GM13977 (cell line): Measurements from ENCODE around the gene RASGEF1C.

ENCODE experiments used
- DNase-seq: peaks from one replicate; pipeline ENCODE4 v3.0.0; 2012; ENCODE audit warnings: low spot score
- in situ Hi-C: fragments of 300-500 bp; cut with MboI; formaldehyde crosslinking; loops from one replicate; pipeline ENCODE4 v1.12.0; 2022; ENCODE audit warnings: low sequenced_read_pairs, low pct_unique_long_range_greater_than_20kb, mixed read lengths, inconsistent platforms; ENCODE audit not compliant: unreplicated experiment
- TF ChIP-seq, protein P1 (sequence below): IDR thresholded peaks from 2 replicates; pipeline ENCODE4 v1.5.1; 2012; ENCODE audit warnings: mild to moderate bottlenecking, control low read depth; ENCODE audit not compliant: insufficient read depth; ENCODE audit errors: extremely low read depth, missing control alignments

RASGEF1C gene

GRCh38 chr5:180138214-180138975 lies 70.6 kb downstream of the RASGEF1C start:
- no peak for DNase-seq
- in situ Hi-C loops: no loop called here
- TF ChIP-seq, protein P1, sequence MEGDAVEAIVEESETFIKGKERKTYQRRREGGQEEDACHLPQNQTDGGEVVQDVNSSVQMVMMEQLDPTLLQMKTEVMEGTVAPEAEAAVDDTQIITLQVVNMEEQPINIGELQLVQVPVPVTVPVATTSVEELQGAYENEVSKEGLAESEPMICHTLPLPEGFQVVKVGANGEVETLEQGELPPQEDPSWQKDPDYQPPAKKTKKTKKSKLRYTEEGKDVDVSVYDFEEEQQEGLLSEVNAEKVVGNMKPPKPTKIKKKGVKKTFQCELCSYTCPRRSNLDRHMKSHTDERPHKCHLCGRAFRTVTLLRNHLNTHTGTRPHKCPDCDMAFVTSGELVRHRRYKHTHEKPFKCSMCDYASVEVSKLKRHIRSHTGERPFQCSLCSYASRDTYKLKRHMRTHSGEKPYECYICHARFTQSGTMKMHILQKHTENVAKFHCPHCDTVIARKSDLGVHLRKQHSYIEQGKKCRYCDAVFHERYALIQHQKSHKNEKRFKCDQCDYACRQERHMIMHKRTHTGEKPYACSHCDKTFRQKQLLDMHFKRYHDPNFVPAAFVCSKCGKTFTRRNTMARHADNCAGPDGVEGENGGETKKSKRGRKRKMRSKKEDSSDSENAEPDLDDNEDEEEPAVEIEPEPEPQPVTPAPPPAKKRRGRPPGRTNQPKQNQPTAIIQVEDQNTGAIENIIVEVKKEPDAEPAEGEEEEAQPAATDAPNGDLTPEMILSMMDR: no peak

DNA sequence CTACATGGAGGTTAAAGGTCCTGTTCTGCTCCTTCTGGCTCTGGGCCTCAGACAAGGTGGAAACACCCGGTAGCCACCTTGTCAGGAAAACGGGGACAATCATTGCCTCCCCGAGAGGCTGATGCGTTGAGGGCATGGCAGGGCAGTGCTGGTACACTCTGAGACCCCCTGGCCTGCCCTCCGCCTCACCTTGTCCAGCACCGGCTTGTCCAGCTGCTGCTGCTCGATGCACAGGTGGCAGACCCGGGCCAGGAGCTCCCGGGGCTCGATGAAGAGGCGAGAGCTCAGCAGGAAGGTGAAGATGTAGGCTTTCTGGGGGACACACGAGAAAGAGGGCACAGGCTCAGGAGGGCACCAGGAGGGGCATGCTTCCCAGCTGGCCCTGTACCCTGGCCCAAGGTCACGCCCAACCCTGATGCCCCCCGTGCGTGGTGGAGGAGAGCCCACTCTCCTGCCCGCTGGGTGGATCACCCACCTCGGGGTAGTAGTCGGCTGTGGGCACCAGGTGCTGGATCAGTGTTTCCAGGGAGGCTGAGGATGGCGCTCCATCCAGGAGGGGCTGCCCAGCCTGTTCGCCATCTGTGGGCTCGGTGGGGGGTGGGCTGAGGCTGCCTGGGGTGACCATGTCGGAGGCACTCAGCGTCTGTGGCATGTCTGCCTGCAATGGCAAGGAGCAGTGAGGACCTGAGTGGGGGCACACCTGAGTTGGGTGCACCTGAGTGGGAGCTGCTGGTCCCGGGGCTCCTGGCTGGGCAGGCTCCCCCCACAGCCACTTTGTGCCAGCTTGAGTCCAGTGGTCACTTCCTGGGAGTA lies 71.4 kb downstream of the RASGEF1C start:
- in situ Hi-C loops: no loop called here
- TF ChIP-seq, protein P1: no peak
- DNase-seq: no peak

- DNase-seq: no peak
- TF ChIP-seq, protein P1: no peak
- in situ Hi-C loops: no loop called here
Measured at GRCh38 chr5:180136630-180137381, 72.2 kb downstream of the RASGEF1C start.

- in situ Hi-C loops: no loop called here
- TF ChIP-seq, protein P1: no peak
- DNase-seq: no peak
Measured at GRCh38 chr5:180135967-180136629, 72.9 kb downstream of the RASGEF1C start.

GRCh38 chr5:180135128-180135955 lies 73.7 kb downstream of the RASGEF1C start:
- TF ChIP-seq, protein P1: no peak
- in situ Hi-C loops: no loop called here
- no peak for DNase-seq
